Esophagus (tissue), 2 donors: Measurements from ENCODE around the gene RALGAPB. TPM values are rescaled to one million over a fixed set of nuclear protein-coding genes. Genes with fewer than 3 reads are reported as not detected.

ENCODE experiments used
- H3K27ac ChIP-seq, 2 donors: one replicate each; pipeline ENCODE4 v1.5.1; 2013; ENCODE audit warnings: low read depth in 2 of 2, mild to moderate bottlenecking in 2 of 2, inconsistent platforms in 1 of 2, low read length in 1 of 2, moderate library complexity in 1 of 2
- H3K27me3 ChIP-seq, 2 donors: one replicate each; pipeline ENCODE4 v1.6.1; 2013; ENCODE audit warnings: low read length in 2 of 2, control low read depth in 1 of 2, mild to moderate bottlenecking in 1 of 2; ENCODE audit not compliant: insufficient read depth in 2 of 2, control insufficient read depth in 1 of 2
- H3K36me3 ChIP-seq, 2 donors: one replicate each; pipeline ENCODE4 v1.6.1; 2013; ENCODE audit warnings: low read length in 1 of 2; ENCODE audit not compliant: control insufficient read depth in 2 of 2, insufficient read depth in 2 of 2
- H3K4me1 ChIP-seq, 2 donors: one replicate each; pipeline ENCODE4 v1.6.1; 2013; ENCODE audit warnings: low read length in 1 of 2; ENCODE audit not compliant: control insufficient read depth in 2 of 2, insufficient read depth in 2 of 2
- H3K4me3 ChIP-seq, 2 donors: one replicate each; pipeline ENCODE4 v1.5.1; 2013; ENCODE audit warnings: low read length in 2 of 2, mild to moderate bottlenecking in 2 of 2, low read depth in 1 of 2, moderate library complexity in 1 of 2
- H3K9me3 ChIP-seq, 2 donors: one replicate each; pipeline ENCODE4 v1.6.1; 2013; ENCODE audit warnings: mild to moderate bottlenecking in 2 of 2, low read depth in 1 of 2, low read length in 1 of 2, moderate library complexity in 1 of 2; ENCODE audit not compliant: control insufficient read depth in 2 of 2, insufficient read depth in 1 of 2
- WGBS, 2 donors: extraction: QIAGEN DNeasy Blood & Tissue Kit; methylation state at CpG; one replicate each; pipeline ENCODE4 v1.1.7; 2013; 5-methylcytosine and 5-hydroxymethylcytosine counted together
- polyA plus RNA-seq, 2 donors: library from polyadenylated mRNA; stranded (reverse); fragments of 200-250 nt; gene quantifications; one replicate each; pipeline ENCODE4 v1.2.3, GENCODE V29; 2013
- donor health status: healthy with polysubstance abuse.
- donor health status: Bipolar disorder and iron deficiency.

Gene RALGAPB
- polyA plus RNA-seq, 2 donors, result 9.6 to 10.3 TPM

DNA sequence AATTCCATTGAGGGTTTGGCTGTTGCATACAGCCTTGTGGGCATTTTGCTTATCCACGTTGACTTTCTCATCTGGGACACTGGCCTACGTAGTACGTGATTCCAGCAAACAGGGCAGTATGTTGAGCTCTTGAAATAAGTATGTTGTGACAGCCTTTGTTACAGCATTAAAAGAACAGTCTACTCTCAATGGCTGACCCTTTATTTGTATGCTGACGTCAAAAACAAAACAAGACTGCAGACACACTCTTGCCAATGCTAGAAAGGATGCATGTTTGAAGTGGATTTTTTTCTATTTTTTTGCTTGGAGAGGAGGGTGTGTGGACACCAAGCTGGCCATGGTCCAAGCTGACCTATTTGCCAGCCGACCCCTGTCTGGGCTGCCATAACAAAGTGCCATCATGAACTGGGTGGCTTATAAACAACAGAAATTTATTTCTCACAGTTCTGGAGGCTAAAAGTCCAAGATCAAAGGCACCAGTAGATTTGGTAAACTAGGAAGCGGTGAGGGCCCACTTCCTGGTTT is 26.7 kb upstream of the RALGAPB start:
- 73 to 76% methylated on average over 6 of the region's 6 CpGs for WGBS, 2 donors
- no peak overlapping the region for H3K27ac ChIP-seq
- H3K9me3 ChIP-seq, result no peaks in the 10 kb centered on the region
- peaks cover 5 to 11% of the 10 kb centered on the region in 2 donors for H3K36me3 ChIP-seq
- no peaks in the 10 kb centered on the region for H3K27me3 ChIP-seq
- peak overlapping the region in 1 of 2 donors; percentile 89 for H3K4me3 ChIP-seq
- H3K4me1 ChIP-seq, result peaks cover 4 to 6% of the 10 kb centered on the region in 2 donors

DNA sequence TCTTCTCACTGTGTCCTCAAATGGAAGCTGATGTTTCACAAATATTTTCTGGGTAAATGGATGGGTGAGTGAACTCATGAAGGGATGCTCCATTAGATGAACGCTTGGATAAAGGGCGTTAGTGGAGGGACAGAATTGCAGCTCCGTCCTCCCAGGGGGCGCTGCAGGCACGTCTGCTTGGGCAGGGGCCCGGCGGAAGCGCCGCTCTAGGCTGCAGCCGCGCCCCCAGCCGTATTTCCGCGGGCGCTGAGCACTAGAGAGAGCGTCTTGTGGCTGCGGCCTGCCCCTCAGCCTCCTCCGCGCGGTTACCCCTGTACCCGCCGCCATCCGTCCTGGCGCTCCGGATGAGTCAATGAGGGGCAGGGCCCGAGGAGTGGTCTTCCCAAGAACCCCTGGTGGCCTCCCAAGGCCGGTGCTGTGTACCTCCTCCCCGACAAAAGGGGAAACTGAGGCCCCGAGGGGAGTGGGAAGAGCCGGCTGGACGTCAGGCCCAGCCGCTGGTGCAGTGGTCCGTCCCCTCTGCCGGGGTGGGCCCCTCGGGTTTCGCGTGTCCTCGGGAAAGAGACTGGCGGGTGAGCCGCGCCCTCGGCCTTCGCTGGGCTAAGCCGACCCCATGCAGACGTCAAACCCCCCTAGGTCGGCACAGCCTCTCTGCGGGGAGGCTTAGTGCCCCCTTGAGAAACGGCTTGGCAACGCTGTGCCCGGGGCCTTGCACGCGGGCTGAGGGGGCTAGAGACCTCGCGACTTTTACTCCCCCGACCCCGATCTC is 26.0 kb upstream of the RALGAPB start:
- Histone ChIP-seq H3K4me1 (peaks cover 4 to 6% of the 10 kb centered on the region in 2 donors), H3K4me3 (peak overlapping the region; percentile 85 to 89), H3K36me3 (peaks cover 5 to 12% of the 10 kb centered on the region in 2 donors), H3K27me3 (no peaks in the 10 kb centered on the region), H3K27ac (peak overlapping the region; percentile 57 to 81), H3K9me3 (no peaks in the 10 kb centered on the region)
- WGBS, 2 donors, result 1 to 2% methylated on average over 50 to 56 of the region's 56 CpGs

DNA sequence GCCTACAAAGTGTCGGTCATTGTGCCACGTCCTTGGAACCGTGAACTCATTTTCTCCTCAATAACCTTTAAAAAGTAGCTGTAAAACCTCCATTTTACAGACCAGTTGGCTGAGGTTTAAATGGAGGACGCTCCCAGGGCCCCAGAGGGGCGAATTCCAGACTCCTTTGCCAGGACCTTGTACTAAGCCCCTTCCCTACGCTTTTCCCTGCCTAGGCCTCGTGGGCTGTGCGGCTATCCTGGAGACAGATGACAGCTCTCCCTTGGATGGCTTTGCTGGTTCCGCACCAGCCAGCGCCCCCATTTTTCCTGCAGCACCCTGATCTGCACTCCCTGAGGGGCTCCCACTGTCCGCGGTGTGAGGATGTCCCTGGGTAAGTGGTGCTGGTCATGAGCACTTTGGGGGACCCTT is 25.4 kb upstream of the RALGAPB start:
- no peaks in the 10 kb centered on the region for H3K9me3 ChIP-seq
- H3K27ac ChIP-seq, result peak overlapping the region in 1 of 2 donors; percentile 81
- WGBS, 2 donors, result 39 to 42% methylated on average over 12 of the region's 12 CpGs
- peak overlapping the region; percentile 85 to 89 for H3K4me3 ChIP-seq
- no peaks in the 10 kb centered on the region for H3K27me3 ChIP-seq
- peaks cover 4 to 6% of the 10 kb centered on the region in 2 donors for H3K4me1 ChIP-seq
- H3K36me3 ChIP-seq, result peaks cover 5 to 12% of the 10 kb centered on the region in 2 donors

DNA sequence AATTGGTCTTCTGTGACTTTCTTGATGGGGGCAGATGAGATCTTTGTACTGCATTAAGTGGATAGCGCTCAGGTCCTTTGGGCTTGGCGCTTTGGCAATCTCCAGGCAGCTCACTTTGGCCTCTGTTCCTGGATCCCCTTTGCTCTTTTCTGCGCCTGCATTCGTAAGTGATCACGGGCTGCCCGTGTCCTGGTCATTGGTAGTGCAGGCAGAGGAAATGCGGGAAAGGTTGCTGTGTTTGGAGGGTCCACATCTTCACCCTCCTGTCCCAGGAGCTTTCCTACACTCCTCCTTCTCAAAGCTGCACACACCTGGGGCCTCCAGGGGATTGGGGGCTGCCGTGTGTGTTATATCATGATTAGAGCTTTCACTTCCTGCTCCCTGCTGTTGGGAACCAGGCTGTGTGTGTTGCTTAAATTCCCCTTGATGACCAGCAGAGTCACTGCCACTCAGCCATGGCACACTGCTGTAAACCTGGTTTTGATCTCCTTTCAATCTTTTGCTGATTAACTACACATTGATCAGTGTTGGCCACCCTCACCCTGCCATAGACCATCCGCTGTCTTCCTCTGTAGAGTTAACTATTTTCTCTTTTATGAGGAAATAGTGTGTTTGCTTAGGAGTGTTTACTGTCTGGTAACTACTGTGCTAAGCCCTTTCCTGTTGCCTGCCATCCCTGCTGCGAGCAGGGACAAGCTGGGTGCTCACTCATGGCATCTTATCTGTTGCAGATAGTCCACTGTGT is 24.5 kb upstream of the RALGAPB start:
- H3K27me3 ChIP-seq, result no peaks in the 10 kb centered on the region
- H3K4me3 ChIP-seq, result no peak overlapping the region
- no peak overlapping the region for H3K27ac ChIP-seq
- WGBS, 2 donors, result 85 to 86% methylated on average over 10 of the region's 10 CpGs
- peaks cover 4 to 6% of the 10 kb centered on the region in 2 donors for H3K4me1 ChIP-seq
- H3K9me3 ChIP-seq, result no peaks in the 10 kb centered on the region
- peaks cover 5 to 12% of the 10 kb centered on the region in 2 donors for H3K36me3 ChIP-seq

DNA sequence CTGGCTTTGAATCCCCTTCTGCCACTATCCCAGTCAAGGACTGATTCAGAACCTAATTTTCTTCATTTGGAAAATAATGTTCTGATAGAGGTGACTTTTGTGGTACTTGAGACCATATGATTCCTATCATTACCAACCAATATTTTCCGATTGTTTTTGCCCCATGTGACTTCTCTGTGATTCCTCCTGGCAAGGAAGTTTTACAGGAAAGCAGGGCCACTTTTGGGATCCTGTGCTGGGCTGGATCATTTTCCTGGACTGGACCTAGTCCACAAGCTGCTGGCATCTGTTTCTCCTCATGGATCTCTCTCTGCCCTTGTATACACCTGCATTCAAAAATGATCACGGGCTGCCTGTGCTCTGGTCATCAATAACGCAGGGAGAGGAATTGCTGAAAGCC is 23.6 kb upstream of the RALGAPB start:
- 81 to 90% methylated on average over 3 of the region's 3 CpGs for WGBS, 2 donors
- peaks cover 4 to 9% of the 10 kb centered on the region in 2 donors for H3K4me1 ChIP-seq
- peaks cover 5 to 12% of the 10 kb centered on the region in 2 donors for H3K36me3 ChIP-seq
- no peak overlapping the region for H3K4me3 ChIP-seq
- H3K27me3 ChIP-seq, result no peaks in the 10 kb centered on the region
- no peaks in the 10 kb centered on the region for H3K9me3 ChIP-seq
- no peak overlapping the region for H3K27ac ChIP-seq

DNA sequence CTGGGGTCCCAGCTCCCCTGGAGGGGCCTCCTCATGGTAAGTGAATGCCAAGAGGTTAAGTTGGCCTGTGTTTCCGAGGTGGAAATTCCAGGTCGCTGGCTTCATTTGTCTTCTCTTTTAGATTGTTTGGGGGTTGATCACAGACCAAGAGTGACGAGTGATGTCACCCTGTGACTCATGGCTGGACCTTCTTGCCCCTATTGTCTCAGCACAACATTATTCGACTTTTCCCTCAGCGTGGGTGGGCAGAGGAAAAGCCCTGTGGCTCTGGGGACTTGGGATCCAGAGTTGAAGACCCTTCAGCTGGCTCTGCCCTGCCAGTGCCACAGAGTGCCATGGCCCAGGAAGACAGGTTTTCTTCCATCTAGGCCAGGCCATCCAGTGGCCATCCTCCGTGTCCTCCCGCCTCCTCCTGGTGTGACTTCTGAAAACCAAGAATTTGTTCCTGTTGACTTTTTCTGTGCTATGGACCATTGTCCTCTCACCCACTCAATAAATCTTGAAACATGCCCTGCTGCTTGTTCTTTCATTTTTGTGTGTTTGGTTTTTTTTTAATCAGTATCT is 22.1 kb upstream of the RALGAPB start:
- no peaks in the 10 kb centered on the region for H3K9me3 ChIP-seq
- WGBS, 2 donors, result 83 to 85% methylated on average over 7 of the region's 7 CpGs
- peaks cover 4 to 9% of the 10 kb centered on the region in 2 donors for H3K4me1 ChIP-seq
- H3K27me3 ChIP-seq, result no peaks in the 10 kb centered on the region
- H3K36me3 ChIP-seq, result peaks cover 5 to 12% of the 10 kb centered on the region in 2 donors
- no peak overlapping the region for H3K27ac ChIP-seq
- no peak overlapping the region for H3K4me3 ChIP-seq

DNA sequence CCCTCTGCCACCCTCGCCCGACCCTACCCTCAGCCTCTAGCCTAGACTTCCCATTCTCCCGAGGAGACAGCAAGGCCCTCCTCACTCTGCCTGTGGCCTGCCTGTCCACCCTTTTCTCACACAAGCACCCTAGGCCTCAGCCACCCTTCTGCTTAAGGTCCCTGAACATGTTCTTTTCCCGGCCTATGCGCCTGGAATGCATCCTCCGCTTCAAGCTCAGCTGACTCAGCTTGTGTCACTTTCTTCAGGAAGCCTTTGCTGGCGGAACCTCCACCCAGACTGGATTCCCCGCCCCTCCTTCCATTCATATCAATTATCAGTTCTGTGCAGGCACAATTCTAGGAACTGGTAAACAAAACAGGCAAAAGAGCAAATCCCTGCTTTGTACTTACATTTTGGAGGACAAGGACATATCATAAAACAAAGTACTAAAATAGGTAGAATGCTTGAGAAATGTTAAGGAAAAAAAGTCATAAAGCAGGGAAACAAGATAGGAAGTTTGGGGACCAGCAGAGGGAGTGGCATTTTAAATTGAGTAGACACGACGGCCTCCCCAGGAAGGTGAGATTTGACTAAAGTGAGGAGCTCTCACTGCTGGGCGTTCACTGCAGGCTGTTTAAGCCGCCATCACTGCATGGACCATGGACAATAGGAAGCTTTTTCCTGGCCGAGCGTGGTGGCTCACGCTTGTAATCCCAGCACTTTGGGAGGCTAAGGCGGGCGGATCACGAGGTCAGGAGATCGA is 19.6 kb upstream of the RALGAPB start:
- H3K9me3 ChIP-seq, result no peaks in the 10 kb centered on the region
- H3K36me3 ChIP-seq, result peaks cover 5 to 12% of the 10 kb centered on the region in 2 donors
- no peak overlapping the region for H3K4me3 ChIP-seq
- peaks cover 0 to 3% of the 10 kb centered on the region in 2 donors for H3K4me1 ChIP-seq
- H3K27me3 ChIP-seq, result no peaks in the 10 kb centered on the region
- 78 to 82% methylated on average over 16 to 18 of the region's 19 CpGs for WGBS, 2 donors
- H3K27ac ChIP-seq, result peak overlapping the region; percentile 5 to 57

DNA sequence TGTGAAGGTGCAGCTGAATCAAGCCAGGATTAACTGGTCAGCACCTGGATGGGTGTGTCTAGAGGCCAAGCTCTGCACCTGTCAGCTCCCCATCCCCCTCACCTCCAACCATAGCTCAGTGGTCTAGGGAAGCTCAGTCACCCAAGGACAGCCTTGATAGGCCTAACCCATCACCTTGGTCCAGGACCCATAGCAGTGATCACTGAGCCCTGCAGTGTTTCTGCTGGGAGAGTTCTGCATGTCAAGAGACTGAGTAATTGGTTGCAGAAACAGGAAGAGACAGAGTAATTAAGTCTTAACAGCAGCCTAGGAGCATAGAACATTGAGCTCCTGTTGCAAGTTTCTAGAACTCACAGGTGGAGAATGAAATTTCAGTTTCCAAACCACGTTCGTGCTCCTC is 18.7 kb upstream of the RALGAPB start:
- Histone ChIP-seq H3K36me3 (peaks cover 5 to 9% of the 10 kb centered on the region in 2 donors), H3K27me3 (no peaks in the 10 kb centered on the region), H3K4me1 (peaks cover 0 to 3% of the 10 kb centered on the region in 2 donors), H3K27ac (peak overlapping the region in 1 of 2 donors; percentile 35), H3K9me3 (no peaks in the 10 kb centered on the region), H3K4me3 (no peak overlapping the region)
- WGBS, 2 donors, result 90 to 100% methylated on average over 2 of the region's 2 CpGs
